ENCODE results near the gene PINLYP. TPM values are rescaled to one million over a fixed set of nuclear protein-coding genes. Genes with fewer than 3 reads are reported as not detected.

PINLYP gene
- total RNA-seq, 1 donor from 2014 or later, result 4.7 TPM

- H3K27me3 ChIP-seq, result no peaks in the 10 kb centered on the region
- ATAC-seq (no peak), DNase-seq (no peak)
- TF ChIP-seq CTCF (IDR thresholded peaks at IDR 0.05), result no peak
- H3K4me3 ChIP-seq, result peak overlapping the region; percentile 75
- H3K36me3 ChIP-seq, result peaks cover 53% of the 10 kb centered on the region
- H3K4me1 ChIP-seq, result peaks cover 28% of the 10 kb centered on the region
- intact Hi-C loops (cut with DNase I), result no loop called here
- H3K9me3 ChIP-seq, result no peaks in the 10 kb centered on the region
- peak overlapping the region; percentile 99 for H3K27ac ChIP-seq
These were observed 20.0 kb downstream of the PINLYP start for GRCh38 chr19:43595605-43595998.

GRCh38 chr19:43595999-43596841, 20.6 kb downstream of the PINLYP start, which contains the start of the genes IRGQ and ZNF576:
Gene IRGQ, minus strand, starts transcription at chr19:43596134. Its CDS starts 796 bp downstream, at chr19:43595338.
Gene ZNF576, plus strand, starts transcription at chr19:43596595. Its CDS starts 514 bp downstream, at chr19:43597109.
- H3K4me1 ChIP-seq, result peaks cover 28% of the 10 kb centered on the region
- H3K9me3 ChIP-seq, result no peaks in the 10 kb centered on the region
- H3K36me3 ChIP-seq, result peaks cover 53% of the 10 kb centered on the region
- ATAC-seq (peak; percentile 90), DNase-seq (peak; percentile 100)
- H3K27ac ChIP-seq, result peak within 1 kb of the TSS; percentile 99
- no peak for TF ChIP-seq CTCF (IDR thresholded peaks at IDR 0.05)
- H3K27me3 ChIP-seq, result no peaks in the 10 kb centered on the region
- intact Hi-C loops (cut with DNase I), result no loop called here
- peak within 1 kb of the TSS; percentile 75 for H3K4me3 ChIP-seq

DNA sequence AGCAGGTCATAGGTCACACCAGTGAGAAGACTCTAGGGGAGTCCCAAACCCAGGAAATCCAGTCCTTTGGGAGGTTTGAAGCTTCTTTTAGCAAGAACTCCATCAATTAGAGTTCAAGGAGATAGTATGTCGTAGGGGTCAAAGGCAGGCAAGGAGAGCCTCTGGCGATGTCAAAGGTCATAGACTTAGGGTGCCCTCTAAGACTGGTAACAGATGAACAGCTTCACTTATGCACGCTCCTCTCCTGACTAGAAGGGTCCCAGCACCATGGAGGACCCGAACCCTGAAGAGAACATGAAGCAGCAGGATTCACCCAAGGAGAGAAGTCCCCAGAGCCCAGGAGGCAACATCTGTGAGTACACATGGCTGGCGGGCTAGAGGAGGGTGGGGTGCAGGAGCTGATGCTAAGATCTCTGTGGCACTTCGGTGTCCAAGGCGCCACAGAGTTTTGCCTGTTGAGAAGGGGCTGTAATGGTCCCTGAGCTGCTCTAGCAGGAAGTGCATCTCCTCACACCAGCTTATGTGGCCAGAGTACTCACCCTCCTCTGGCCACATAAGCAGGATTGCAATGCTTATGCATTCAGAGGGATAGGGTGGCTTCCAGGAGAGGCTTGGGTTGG, 21.4 kb downstream of the PINLYP start:
- H3K9me3 ChIP-seq, result no peaks in the 10 kb centered on the region
- peaks cover 28% of the 10 kb centered on the region for H3K4me1 ChIP-seq
- ATAC-seq (no peak), DNase-seq (no peak)
- TF ChIP-seq CTCF (IDR thresholded peaks at IDR 0.05), result no peak
- H3K27me3 ChIP-seq, result no peaks in the 10 kb centered on the region
- intact Hi-C loops (cut with DNase I), result no loop called here
- peak overlapping the region; percentile 99 for H3K27ac ChIP-seq
- H3K36me3 ChIP-seq, result peaks cover 54% of the 10 kb centered on the region
- peak overlapping the region; percentile 75 for H3K4me3 ChIP-seq

- peaks cover 28% of the 10 kb centered on the region for H3K4me1 ChIP-seq
These were observed 22.3 kb downstream of the PINLYP start for GRCh38 chr19:43597876-43598275.

More at GRCh38 chr19:43597876-43598275, 22.3 kb downstream of the PINLYP start:
- Histone ChIP-seq H3K27me3 (no peaks in the 10 kb centered on the region), H3K4me3 (no peak overlapping the region), H3K36me3 (peaks cover 54% of the 10 kb centered on the region), H3K9me3 (no peaks in the 10 kb centered on the region), H3K27ac (no peak overlapping the region)
- DNase-seq (no peak), ATAC-seq (no peak)
- intact Hi-C loops (cut with DNase I), result no loop called here
- TF ChIP-seq CTCF (IDR thresholded peaks at IDR 0.05), result no peak

All from upper lobe of right lung (tissue), 1 donor.